Endothelial cell of umbilical vein (primary cell): Measurements from ENCODE around the gene JTB. TPM values are rescaled to one million over a fixed set of nuclear protein-coding genes. Genes with fewer than 3 reads are reported as not detected.

Source experiments
- BruUV-seq: library from RNA; stranded (reverse); fragments of 400-500 nt; replicated peaks from 2 replicates; lab custom pipeline; 2021; lab: Mats Ljungman, UMichigan
- CTCF ChIA-PET: fragments of 300-600, 350-600 bp; sonication (Branson Sonifier 250); formaldehyde crosslinking; loops from one replicate; lab custom pipeline; 2021; ENCODE audit warnings: antibody characterized with exemption, inconsistent platforms; lab: Charles Lee
- POLR2A ChIA-PET: fragments of 300-600, 350-600 bp; sonication (Branson Sonifier 250); formaldehyde crosslinking; loops from one replicate; lab custom pipeline; 2021; ENCODE audit warnings: antibody characterized with exemption, inconsistent platforms; lab: Charles Lee
- DNase-seq: peaks from one replicate; pipeline ENCODE4 v3.0.0-alpha.2; 2011; ENCODE audit warnings: low read depth, low spot score
- FAIRE-seq: peaks from 2 replicates; lab custom pipeline; 2011; peaks lifted over from hg19 to GRCh38; lab: Jason Lieb, UNC
- H2AFZ ChIP-seq: 2 replicates; pipeline ENCODE4 v1.6.0; 2012; ENCODE audit warnings: low read depth, low read length, control low read depth, inconsistent platforms
- H3K27ac ChIP-seq: 2 replicates; pipeline ENCODE4 v1.5.1; 2011; ENCODE audit warnings: low read depth, mild to moderate bottlenecking, control low read depth, low read length, moderate library complexity; ENCODE audit not compliant: insufficient read depth
- H3K27me3 ChIP-seq, 2 experiments: 2 replicates each; pipeline versions ENCODE4 v1.6.0 to v1.6.1; 2011; ENCODE audit warnings: low read length in 2 of 2, mixed read lengths in 1 of 2; ENCODE audit not compliant: control insufficient read depth in 2 of 2, insufficient read depth in 2 of 2
- H3K36me3 ChIP-seq, 2 experiments: 2 replicates in 1 of 2; 3 replicates in 1 of 2; pipeline ENCODE4 v1.5.1; 2011; ENCODE audit warnings: low read length in 2 of 2, mild to moderate bottlenecking in 1 of 2, moderate library complexity in 1 of 2; ENCODE audit not compliant: control insufficient read depth in 2 of 2, insufficient read depth in 2 of 2; ENCODE audit errors: extremely low read depth in 1 of 2
- H3K4me1 ChIP-seq: 3 replicates; pipeline ENCODE4 v1.5.1; 2011; ENCODE audit warnings: mild to moderate bottlenecking, low read length; ENCODE audit not compliant: control insufficient read depth, insufficient read depth; ENCODE audit errors: extremely low read depth
- H3K4me2 ChIP-seq: 2 replicates; pipeline ENCODE4 v1.6.1; 2011; ENCODE audit warnings: low read length, control low read depth, mixed read lengths; ENCODE audit not compliant: insufficient read depth
- H3K4me3 ChIP-seq, 3 experiments: fragments of 200-600 bp in 1 of 3; sonication (generic), shearing (Covaris generic) in 1 of 3; replicated peaks in 1 of 3; 2 replicates each; pipeline ENCODE4 v1.5.1; 2011 to 2016; ENCODE audit warnings: control low read depth in 3 of 3, low read length in 3 of 3, mild to moderate bottlenecking in 2 of 3, inconsistent platforms in 1 of 3, low read depth in 1 of 3, moderate library complexity in 1 of 3; ENCODE audit not compliant: insufficient read depth in 1 of 3
- H3K79me2 ChIP-seq: 2 replicates; pipeline ENCODE4 v1.6.0; 2012; ENCODE audit warnings: low read length, inconsistent platforms; ENCODE audit not compliant: control insufficient read depth, insufficient read depth
- H3K9ac ChIP-seq: replicated peaks from 2 replicates; pipeline ENCODE3; 2011; ENCODE audit warnings: low read length, control low read depth; ENCODE audit not compliant: insufficient read depth; ENCODE audit errors: extremely low read depth
- H3K9me1 ChIP-seq: replicated peaks from 3 replicates; pipeline ENCODE4 v1.6.0; 2011; ENCODE audit warnings: mild to moderate bottlenecking, low read length; ENCODE audit not compliant: control insufficient read depth, insufficient read depth; ENCODE audit errors: extremely low read depth
- H3K9me3 ChIP-seq: replicated peaks from 2 replicates; pipeline ENCODE4 v1.5.1; 2012; ENCODE audit warnings: low read length, inconsistent platforms; ENCODE audit not compliant: control insufficient read depth, insufficient read depth
- H4K20me1 ChIP-seq: replicated peaks from 2 replicates; pipeline ENCODE3; 2011; ENCODE audit warnings: mild to moderate bottlenecking, low read length; ENCODE audit not compliant: control insufficient read depth, insufficient read depth; ENCODE audit errors: extremely low read depth
- CTCF ChIP-seq, 2 donors: IDR thresholded peaks; 1 replicate in 1 of 2; 2 replicates in 1 of 2; pipeline ENCODE4 v1.5.1; 2011; ENCODE audit warnings: low read length in 2 of 2, mild to moderate bottlenecking in 2 of 2, moderate library complexity in 2 of 2, control low read depth in 1 of 2, inconsistent platforms in 1 of 2, low read depth in 1 of 2; ENCODE audit not compliant: insufficient read depth in 1 of 2; ENCODE audit errors: extremely low read depth in 1 of 2
- EZH2 ChIP-seq: IDR thresholded peaks from 2 replicates; pipeline ENCODE4 v1.6.1; 2012; ENCODE audit warnings: borderline replicate concordance, low read depth, mild to moderate bottlenecking, moderate library complexity, low read length, inconsistent platforms; ENCODE audit not compliant: severe bottlenecking
- FOS ChIP-seq: IDR thresholded peaks from 2 replicates; pipeline ENCODE4 v1.6.1; 2011; ENCODE audit warnings: mild to moderate bottlenecking, low read length, moderate library complexity, borderline replicate concordance; ENCODE audit not compliant: insufficient read depth
- GATA2 ChIP-seq: IDR thresholded peaks from 2 replicates; pipeline ENCODE4 v1.7.0; 2011; ENCODE audit warnings: low read depth, mild to moderate bottlenecking, moderate library complexity, mixed read lengths, low read length; ENCODE audit not compliant: insufficient read length, insufficient read depth
- JUN ChIP-seq: IDR thresholded peaks from 2 replicates; pipeline ENCODE4 v1.6.1; 2011; ENCODE audit warnings: borderline replicate concordance, low read depth; ENCODE audit not compliant: insufficient read length, insufficient read depth
- MAX ChIP-seq: IDR thresholded peaks from 2 replicates; pipeline ENCODE4 v1.6.1; 2011; ENCODE audit not compliant: insufficient read depth, insufficient read length
- MYC ChIP-seq: IDR thresholded peaks from one replicate; pipeline ENCODE4 v1.6.1; 2011; ENCODE audit warnings: mild to moderate bottlenecking, low read depth, low read length
- POLR2A ChIP-seq: IDR thresholded peaks from 2 replicates; pipeline ENCODE4 v1.6.1; 2012; ENCODE audit warnings: low read depth, mild to moderate bottlenecking, control low read depth, low read length
- POLR2AphosphoS5 ChIP-seq: IDR thresholded peaks from 2 replicates; pipeline ENCODE4 v1.6.1; 2012; ENCODE audit warnings: low read depth, mild to moderate bottlenecking, control low read depth, low read length, moderate library complexity; ENCODE audit not compliant: insufficient read depth
- dilution Hi-C: fragments of 300-500 bp; cut with MboI; formaldehyde crosslinking; loops from one replicate; pipeline ENCODE4 v1.15.0; 2019; ENCODE audit warnings: low sequenced_read_pairs; ENCODE audit not compliant: extremely low pct_ligation_motif_present
- intact Hi-C: fragments of 100-400 bp; cut with micrococcal nuclease; formaldehyde crosslinking; loops from one replicate; pipeline ENCODE4 v1.10.0; 2022
- polyA plus RNA-seq, 4 experiments: library from polyadenylated mRNA; depleted of rRNA in 3 of 4; stranded (reverse) in 3 of 4; unstranded in 1 of 4; fragments of >200 nt; gene quantifications; 2 replicates each; pipeline versions ENCODE4 v1.2.1 to v1.2.3, GENCODE V29; 2011 to 2012; ENCODE audit warnings: missing spikeins in 1 of 4
- total RNA-seq: library from RNA; stranded (reverse); gene quantifications from 2 replicates; pipeline ENCODE4 v1.2.3, GENCODE V29; 2021

The JTB gene
- total and polyA plus RNA-seq, 2 donors (not counting 3 experiments of a cell fraction or from before 2014, with no cell fraction given): 90.2 to 149 TPM

GRCh38 chr1:153933955-153934354, 43.5 kb downstream of the JTB start:
- Histone ChIP-seq H3K36me3 (peaks cover 5 to 47% of the 10 kb centered on the region in 2 experiments), H3K4me3 (no peak overlapping the region), H2AFZ (no peak overlapping the region), H3K9me3 (no peaks in the 10 kb centered on the region), H3K79me2 (no peaks in the 10 kb centered on the region), H3K9ac (no peak overlapping the region), H3K4me1 (peaks cover 5% of the 10 kb centered on the region), H3K9me1 (no peaks in the 10 kb centered on the region), H4K20me1 (no peaks in the 10 kb centered on the region), H3K27me3 (no peaks in the 10 kb centered on the region), H3K4me2 (no peak overlapping the region), H3K27ac (no peak overlapping the region)
- dilution Hi-C loops: no loop called here
- no TSS peak for BruUV-seq
- ChIA-PET POLR2A (no interaction called here), CTCF (no interaction called here)
- FAIRE-seq (no peak), DNase-seq (no peak)
- no peak for TF ChIP-seq FOS
- TF ChIP-seq MYC: no peak
- intact Hi-C loops: no loop called here

GRCh38 chr1:153933430-153933829, 44.0 kb downstream of the JTB start:
- Histone ChIP-seq H2AFZ (no peak overlapping the region), H3K4me2 (no peak overlapping the region), H3K9me1 (no peaks in the 10 kb centered on the region), H3K4me3 (no peak overlapping the region), H3K9ac (no peak overlapping the region), H3K9me3 (no peaks in the 10 kb centered on the region), H3K27ac (no peak overlapping the region), H3K27me3 (no peaks in the 10 kb centered on the region), H3K79me2 (no peaks in the 10 kb centered on the region), H3K36me3 (peaks cover 5 to 44% of the 10 kb centered on the region in 2 experiments), H4K20me1 (no peaks in the 10 kb centered on the region), H3K4me1 (peaks cover 11% of the 10 kb centered on the region)
- ChIA-PET CTCF (no interaction called here), POLR2A (no interaction called here)
- intact Hi-C loops (no loop called here), dilution Hi-C loops (no loop called here)
- no peak for FAIRE-seq
- BruUV-seq: no TSS peak
- DNase-seq: no peak
- no peak for TF ChIP-seq FOS
- TF ChIP-seq JUN: no peak
- no peak for TF ChIP-seq GATA2
- TF ChIP-seq EZH2: no peak
- no peak for TF ChIP-seq POLR2AphosphoS5
- no peak for TF ChIP-seq MAX
- TF ChIP-seq CTCF (IDR thresholded peaks at IDR 0.05; ENCODE audit: extremely low read depth in 1 of 2, insufficient read depth in 1 of 2, low read depth in 1 of 2, low read length in 2 of 2): no peak
- no peak for TF ChIP-seq POLR2A
- TF ChIP-seq MYC: no peak
